Activated naive CD4-positive, alpha-beta T cell (primary cell): Measurements from ENCODE around the gene TPST1.
"Not testable (repeated sequence)": the region's sequence is repeated elsewhere in the genome, so short reads cannot be mapped to it uniquely, and the experiment has no call there.

Experiments used
- DNase-seq, 4 experiments: peaks; one replicate each; lab custom pipeline; 2025; lab: John Stamatoyannopoulos, UW

The TPST1 gene

DNA sequence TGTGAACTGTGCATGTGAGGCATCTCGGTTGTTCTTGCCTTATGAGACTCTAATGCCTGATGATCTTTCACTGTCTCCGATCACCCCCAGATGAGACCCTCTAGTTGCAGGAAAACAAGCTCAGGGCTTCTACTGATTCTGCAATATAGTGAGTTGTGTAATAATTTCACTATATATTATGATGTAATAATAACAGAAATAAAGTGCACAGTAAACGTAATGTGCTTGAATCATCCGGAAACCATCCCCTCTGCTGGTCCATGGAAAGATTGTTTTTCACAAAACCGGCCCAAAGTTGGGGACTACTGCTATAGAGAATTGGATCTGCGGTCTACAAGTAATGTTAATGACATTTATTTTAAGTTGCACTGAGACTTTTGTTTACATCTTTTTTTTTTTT is 126.7 kb downstream of the TPST1 start:
- DNase-seq, result no peak

GRCh38 chr7:66333443-66333842 is 128.3 kb downstream of the TPST1 start:
- DNase-seq, result no peak

GRCh38 chr7:66335318-66335717 is 130.2 kb downstream of the TPST1 start:
- DNase-seq, result no peak

- no peak for DNase-seq
These were observed 131.6 kb downstream of the TPST1 start for GRCh38 chr7:66336760-66337159.

DNA sequence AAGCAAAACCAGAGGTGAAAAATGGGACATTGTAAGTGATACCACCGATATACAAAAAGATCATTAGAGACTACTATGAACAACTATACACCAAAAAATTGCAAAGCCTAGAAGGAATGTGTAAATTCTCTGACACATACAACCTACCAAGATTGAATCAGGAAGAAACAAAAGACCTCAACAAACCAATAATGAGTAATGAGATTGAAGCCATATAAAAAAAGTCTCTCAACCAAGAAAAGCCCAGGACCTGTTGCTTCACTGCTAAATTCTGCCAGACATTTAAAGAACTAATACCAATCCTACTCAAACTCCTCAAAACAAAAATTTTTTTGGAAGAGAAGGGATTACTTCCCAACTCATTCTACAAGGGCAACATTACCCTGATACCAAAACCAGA is 134.0 kb downstream of the TPST1 start:
- no peak for DNase-seq

GRCh38 chr7:66344166-66344565 is 139.0 kb downstream of the TPST1 start:
- no peak for DNase-seq

- no peak for DNase-seq
These were observed 143.4 kb downstream of the TPST1 start for GRCh38 chr7:66348531-66348930.

- DNase-seq, result no peak
These were observed 143.8 kb downstream of the TPST1 start for GRCh38 chr7:66348959-66349358.

DNA sequence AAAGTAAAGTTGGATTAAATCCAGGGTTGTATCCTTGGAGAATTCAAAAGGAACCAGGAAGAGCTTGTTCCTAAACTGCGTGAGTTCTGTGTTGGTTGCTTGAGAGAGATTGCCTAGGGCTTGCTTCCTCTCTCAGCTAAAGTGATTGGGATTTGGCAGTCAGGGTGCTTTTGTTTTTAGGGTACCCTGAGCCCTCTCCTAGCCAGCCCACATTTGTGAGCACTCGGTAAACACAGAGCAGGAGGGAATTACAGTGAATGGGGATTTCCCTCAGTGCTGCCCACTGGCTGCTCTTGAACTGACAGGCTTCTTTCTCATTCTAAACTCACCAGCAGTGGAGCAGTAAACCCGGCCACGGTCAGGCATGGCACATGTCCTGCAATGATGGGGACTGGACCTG is 146.9 kb downstream of the TPST1 start:
- DNase-seq, result no peak

DNA sequence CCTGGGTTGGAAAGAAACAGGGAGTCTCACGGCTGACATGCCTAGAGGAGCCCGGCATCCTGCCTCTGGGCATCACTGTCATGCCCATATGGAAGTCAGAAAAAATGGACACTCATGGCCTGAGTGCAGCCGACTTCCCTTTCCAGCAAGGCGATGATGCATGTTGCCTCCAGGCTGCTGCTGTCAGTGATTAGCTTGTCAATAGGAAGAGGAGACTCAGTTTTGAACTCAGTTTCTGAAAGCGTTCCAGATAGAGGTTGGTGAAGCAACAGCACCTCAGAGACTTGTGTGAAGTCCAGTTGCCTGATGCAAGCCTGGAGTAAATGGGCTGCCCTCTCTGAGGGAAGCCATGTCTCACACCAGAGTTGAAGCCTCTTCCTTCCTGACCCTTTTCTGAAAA is 148.4 kb downstream of the TPST1 start:
- DNase-seq, result no peak

DNA sequence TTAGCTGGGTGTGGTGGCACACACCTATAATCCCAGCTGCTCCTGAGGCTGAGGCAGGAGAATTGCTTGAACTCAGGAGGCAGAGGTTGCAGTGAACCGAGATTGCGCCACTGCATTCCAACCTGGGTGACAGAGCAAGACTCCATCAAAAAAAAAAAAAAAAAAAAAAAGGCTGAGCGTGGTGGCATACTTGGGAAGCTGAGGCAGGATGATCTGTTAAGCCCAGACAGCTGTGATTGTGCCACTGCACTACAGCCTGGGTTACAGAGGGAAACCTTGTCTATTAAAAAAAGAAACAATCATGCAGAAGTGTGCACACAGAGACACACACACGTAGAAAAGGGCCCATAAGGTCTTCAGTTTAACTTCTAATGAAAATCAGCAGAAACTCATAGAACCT is 150.6 kb downstream of the TPST1 start:
- no peak for DNase-seq

- DNase-seq, result no peak
These were observed 151.2 kb downstream of the TPST1 start for GRCh38 chr7:66356277-66356721.

- DNase-seq, result no peak
These were observed 152.0 kb downstream of the TPST1 start for GRCh38 chr7:66357087-66357486.

DNA sequence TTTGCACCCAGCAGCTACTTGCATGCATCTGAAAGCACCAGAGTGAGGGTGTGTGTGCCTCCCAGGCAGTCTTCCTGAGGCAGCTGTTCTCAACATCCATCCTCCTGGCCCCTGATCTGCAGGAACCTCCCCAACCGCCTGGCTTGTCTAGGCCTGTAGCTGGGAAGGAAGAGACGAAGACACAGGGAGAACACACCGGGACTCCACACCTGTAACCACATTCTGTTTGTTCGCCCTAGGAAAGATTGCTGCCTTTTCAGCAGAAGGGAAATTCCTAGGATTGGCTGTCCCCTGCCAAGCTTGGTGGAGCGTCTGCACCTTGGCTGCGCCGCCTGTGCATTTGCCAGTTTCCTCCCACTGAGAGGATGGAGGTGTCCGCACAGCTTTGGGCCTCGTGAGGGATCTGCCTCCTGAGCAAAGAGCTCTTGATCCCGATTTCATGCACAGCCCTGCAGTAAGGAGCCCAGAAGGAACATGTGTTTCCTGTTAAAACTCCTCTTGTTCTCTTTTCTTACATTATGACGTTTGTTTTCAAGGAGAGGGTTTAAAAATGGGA is 154.6 kb downstream of the TPST1 start:
- DNase-seq, result no peak

DNA sequence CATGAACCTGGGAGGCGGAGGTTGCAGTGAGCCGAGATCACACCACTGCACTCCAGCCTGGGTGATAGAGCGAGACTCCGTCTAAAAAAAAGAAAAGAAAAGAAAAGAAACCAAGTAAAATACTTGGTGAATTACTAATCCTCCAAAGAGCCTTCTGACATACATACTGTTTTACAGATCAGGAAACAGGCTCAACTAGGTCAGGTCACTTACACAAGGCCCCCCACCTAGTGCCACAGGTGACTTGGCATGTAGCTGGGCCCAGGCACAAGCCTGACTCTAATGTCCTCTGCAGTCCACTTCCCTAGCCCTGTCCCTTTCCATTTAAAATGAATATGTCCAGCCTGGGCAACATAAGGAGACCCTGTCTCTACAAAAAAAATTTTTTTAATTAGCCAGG is 157.0 kb downstream of the TPST1 start:
- no peak for DNase-seq

DNA sequence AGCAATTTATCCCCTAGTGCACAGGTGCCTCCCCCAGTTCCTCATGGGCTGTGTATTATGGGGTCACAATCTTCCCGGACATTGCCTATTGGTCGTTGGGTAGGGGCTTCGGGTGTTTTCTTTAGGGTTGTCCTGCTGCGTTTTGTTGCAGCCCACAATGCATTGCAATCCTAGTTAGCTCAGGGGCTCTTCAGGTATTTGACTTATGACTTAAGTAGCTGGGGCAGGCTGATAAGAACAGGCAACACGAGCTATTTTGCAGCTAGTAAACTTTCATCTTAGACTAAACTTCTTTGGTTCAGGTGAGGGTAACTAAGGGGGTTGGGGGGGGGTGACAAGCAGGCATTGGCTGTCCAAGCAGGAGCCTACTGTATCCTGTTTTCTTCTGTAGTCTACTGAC is 158.5 kb downstream of the TPST1 start:
- no peak for DNase-seq

- DNase-seq, result not testable (repeated sequence)
These were observed 159.9 kb downstream of the TPST1 start for GRCh38 chr7:66365031-66365430.

DNA sequence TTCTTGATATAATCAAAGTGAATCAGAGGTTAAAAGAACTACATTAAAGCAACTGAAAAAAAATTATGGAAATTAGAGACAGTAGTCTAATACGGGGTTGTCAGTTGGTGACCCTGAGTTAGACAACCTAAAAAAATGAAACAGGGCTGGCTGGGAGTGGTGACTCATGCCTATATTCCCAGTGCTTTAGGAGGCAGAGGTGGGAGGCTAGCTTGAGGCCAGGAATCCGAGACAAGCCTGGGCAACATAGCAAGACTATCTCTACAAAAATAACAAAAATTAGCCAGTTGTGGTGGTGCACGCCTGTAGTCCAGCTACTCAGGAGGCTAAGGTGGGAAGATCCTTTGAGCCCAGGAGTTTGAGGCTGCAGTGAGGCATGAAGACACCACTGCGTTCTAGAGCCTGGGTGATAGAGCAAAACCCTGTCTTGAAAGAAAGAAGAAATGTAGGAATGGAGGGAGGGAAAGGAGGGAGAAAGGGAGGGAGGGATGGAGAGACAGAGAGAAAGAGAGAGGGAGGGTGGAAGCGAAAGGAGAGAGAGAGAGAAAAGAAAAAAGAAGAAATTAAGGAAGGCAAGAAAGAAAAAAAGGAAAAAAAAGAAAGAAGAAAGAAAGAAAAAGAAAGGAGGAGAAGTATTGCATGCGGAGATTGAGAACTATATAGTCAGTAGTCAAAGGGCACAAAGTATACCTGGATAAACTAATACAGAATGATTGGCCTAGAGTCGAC is 166.1 kb downstream of the TPST1 start:
- DNase-seq, result no peak

- DNase-seq, result not testable (repeated sequence)
These were observed 169.2 kb downstream of the TPST1 start for GRCh38 chr7:66374141-66374840.

- DNase-seq, result no peak
These were observed 171.3 kb downstream of the TPST1 start for GRCh38 chr7:66376264-66376945.

DNA sequence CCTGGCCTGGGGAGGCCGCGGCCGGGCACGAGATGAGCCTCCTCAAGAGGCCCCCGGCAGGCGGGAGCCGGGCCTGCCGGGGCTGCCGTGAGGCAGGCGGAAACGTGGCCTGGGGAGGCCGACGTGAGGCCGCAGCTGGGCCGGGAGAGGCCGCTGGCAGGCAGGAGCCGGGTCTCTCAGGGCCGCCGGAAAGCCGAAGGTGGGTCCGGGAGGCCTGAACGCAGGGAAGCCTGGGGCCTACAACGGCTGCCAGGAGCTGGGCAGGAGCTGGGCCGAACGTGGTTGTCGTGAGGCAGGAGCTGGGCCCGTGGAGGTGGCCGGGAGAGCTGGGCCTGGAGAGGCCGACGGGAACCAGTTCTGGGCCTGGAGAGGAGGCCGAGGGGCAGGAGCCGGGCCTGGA is 171.9 kb downstream of the TPST1 start:
- no peak for DNase-seq

DNA sequence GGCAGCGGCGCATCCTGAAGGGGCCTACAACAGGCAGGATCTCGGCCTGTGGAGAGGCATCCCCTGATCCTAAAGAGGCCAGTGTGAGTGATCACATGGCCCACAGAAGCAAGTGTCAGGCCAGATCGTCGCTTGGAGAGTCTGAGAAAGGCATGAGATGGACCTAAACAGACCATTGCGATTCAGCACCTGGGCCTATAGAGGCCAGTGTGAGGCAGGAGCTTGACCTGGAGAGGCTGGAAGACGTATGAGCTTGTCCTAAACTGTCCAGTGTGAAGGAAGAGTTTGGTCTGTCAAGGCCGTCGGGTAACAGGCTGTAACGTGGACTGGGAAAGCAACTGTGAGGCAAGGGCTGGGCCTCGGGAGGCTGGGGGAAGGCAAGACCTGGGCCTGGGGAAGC is 172.6 kb downstream of the TPST1 start:
- DNase-seq, result no peak
